CD14-positive monocyte (primary cell): Measurements from ENCODE around the gene C19orf85. TPM values are rescaled to one million over a fixed set of nuclear protein-coding genes. Genes with fewer than 3 reads are reported as not detected.

ENCODE experiments used
- DNase-seq, 3 donors: peaks; one replicate each; pipeline ENCODE4 v3.0.0-alpha.2; 2011 to 2022
- H2AFZ ChIP-seq: 2 replicates; pipeline ENCODE4 v1.6.0; 2012; ENCODE audit warnings: mild to moderate bottlenecking, low read depth, low read length, inconsistent platforms; ENCODE audit not compliant: insufficient read depth, poor library complexity, severe bottlenecking
- H3K27ac ChIP-seq, 2 donors: 1 replicate in 1 of 2; 2 replicates in 1 of 2; pipeline ENCODE4 v1.5.1; 2012 to 2013; ENCODE audit warnings: low read length in 2 of 2, control low read depth in 1 of 2, inconsistent platforms in 1 of 2, low read depth in 1 of 2, mild to moderate bottlenecking in 1 of 2
- H3K27me3 ChIP-seq, 2 donors: one replicate each; pipeline versions ENCODE4 v1.6.0 to v1.6.1; 2011 to 2013; ENCODE audit warnings: low read length in 2 of 2; ENCODE audit not compliant: control insufficient read depth in 2 of 2, insufficient read depth in 2 of 2
- H3K36me3 ChIP-seq, 2 donors: replicated peaks in 1 of 2; 1 replicate in 1 of 2; 2 replicates in 1 of 2; pipeline versions ENCODE4 v1.5.1 to v1.6.1; 2012 to 2013; ENCODE audit warnings: low read length in 2 of 2, control low read depth in 1 of 2, inconsistent platforms in 1 of 2, mild to moderate bottlenecking in 1 of 2; ENCODE audit not compliant: insufficient read depth in 2 of 2, control insufficient read depth in 1 of 2
- H3K4me1 ChIP-seq, 2 donors: 1 replicate in 1 of 2; 2 replicates in 1 of 2; pipeline versions ENCODE4 v1.5.1 to v1.6.1; 2012 to 2013; ENCODE audit warnings: low read length in 2 of 2, control low read depth in 1 of 2, inconsistent platforms in 1 of 2, mild to moderate bottlenecking in 1 of 2, moderate library complexity in 1 of 2; ENCODE audit not compliant: insufficient read depth in 2 of 2, control insufficient read depth in 1 of 2
- H3K4me2 ChIP-seq: replicated peaks from 2 replicates; pipeline ENCODE3; 2012; ENCODE audit warnings: low read length, moderate library complexity, mild to moderate bottlenecking; ENCODE audit not compliant: poor library complexity, severe bottlenecking; ENCODE audit errors: extremely low read depth
- H3K4me3 ChIP-seq, 3 experiments: fragments of 200-600 bp in 1 of 3; sonication (generic) in 1 of 3; replicated peaks in 1 of 3; 1 replicate in 2 of 3; 2 replicates in 1 of 3; pipeline ENCODE4 v1.5.1; 2011 to 2013; ENCODE audit warnings: low read length in 3 of 3, mild to moderate bottlenecking in 3 of 3, control low read depth in 2 of 3, low read depth in 2 of 3, inconsistent platforms in 1 of 3, moderate library complexity in 1 of 3
- H3K79me2 ChIP-seq: 2 replicates; pipeline ENCODE4 v1.6.0; 2012; ENCODE audit warnings: mild to moderate bottlenecking, control low read depth, inconsistent platforms, low read length, moderate library complexity; ENCODE audit not compliant: insufficient read depth
- H3K9ac ChIP-seq: 2 replicates; pipeline ENCODE4 v1.6.0; 2017; ENCODE audit warnings: low read length, mild to moderate bottlenecking; ENCODE audit not compliant: insufficient read depth, poor library complexity, severe bottlenecking
- H3K9me3 ChIP-seq, 2 donors: replicated peaks in 1 of 2; 1 replicate in 1 of 2; 2 replicates in 1 of 2; pipeline versions ENCODE4 v1.5.1 to v1.6.1; 2012 to 2013; ENCODE audit warnings: low read length in 2 of 2, control low read depth in 1 of 2; ENCODE audit not compliant: control insufficient read depth in 1 of 2, insufficient read depth in 1 of 2
- H4K20me1 ChIP-seq: 2 replicates; pipeline ENCODE4 v1.6.0; 2012; ENCODE audit warnings: mild to moderate bottlenecking, low read length, control low read depth, moderate library complexity; ENCODE audit not compliant: insufficient read depth
- H3K27ac Mint-ChIP-seq, 7 donors: one replicate each; pipeline ENCODE4 v1.8.0; 2020; ENCODE audit warnings: mild to moderate bottlenecking in 7 of 7, mixed read lengths in 7 of 7, moderate library complexity in 6 of 7, inconsistent platforms in 2 of 7
- H3K27me3 Mint-ChIP-seq, 3 donors: one replicate each; pipeline ENCODE4 v1.8.0; 2021 to 2022; ENCODE audit warnings: low read depth in 3 of 3, mild to moderate bottlenecking in 3 of 3, mixed read lengths in 3 of 3, moderate library complexity in 3 of 3, inconsistent platforms in 1 of 3
- H3K36me3 Mint-ChIP-seq, 2 donors: one replicate each; pipeline ENCODE4 v1.8.0; 2020; ENCODE audit warnings: mixed read lengths in 2 of 2, inconsistent platforms in 1 of 2, mild to moderate bottlenecking in 1 of 2
- H3K4me1 Mint-ChIP-seq: one replicate; pipeline ENCODE4 v1.8.0; 2020; ENCODE audit warnings: mild to moderate bottlenecking, mixed read lengths
- H3K4me3 Mint-ChIP-seq, 2 donors: one replicate each; pipeline ENCODE4 v1.8.0; 2020; ENCODE audit warnings: mild to moderate bottlenecking in 2 of 2, mixed read lengths in 2 of 2, moderate library complexity in 1 of 2
- H3K9me3 Mint-ChIP-seq, 7 donors: one replicate each; pipeline ENCODE4 v1.8.0; 2020 to 2022; ENCODE audit warnings: mixed read lengths in 7 of 7, mild to moderate bottlenecking in 6 of 7, moderate library complexity in 6 of 7, inconsistent platforms in 2 of 7
- WGBS: methylation state at CpG from one replicate; pipeline ENCODE4 v1.1.5; 2013; ENCODE audit warnings: missing lambda C conversion rate; ENCODE audit not compliant: insufficient coverage; 5-methylcytosine and 5-hydroxymethylcytosine counted together
- intact Hi-C, 2 donors: fragments of 100-400 bp; cut with micrococcal nuclease; formaldehyde crosslinking; loops; one replicate each; pipeline versions ENCODE4 v1.15.0 to v1.15.1; 2023
- polyA plus RNA-seq, 3 donors: library from polyadenylated mRNA; depleted of rRNA in 1 of 3; unstranded in 2 of 3; stranded (reverse) in 1 of 3; fragments of 300-500 nt in 2 of 3; fragments of >200 nt in 1 of 3; fragmentation: Illumina TruSeq in 2 of 3; gene quantifications; 1 replicate in 2 of 3; 2 replicates in 1 of 3; pipeline ENCODE4 v1.2.3, GENCODE V29; 2012 to 2021
- TF ChIP-seq, protein P1 (sequence below): fragments of 200-600 bp; IDR thresholded peaks from one replicate; pipeline ENCODE4 v1.8.0; 2022; ENCODE audit warnings: antibody characterized with exemption, mild to moderate bottlenecking

Gene C19orf85
- polyA plus RNA-seq, 3 donors: not detected

- Mint-ChIP-seq H3K27me3 (peaks cover 2 to 15% (median 6%) of the 10 kb centered on the region in 3 donors), H3K27ac (peak overlapping the region in 3 of 7 donors; percentile 11 to 68 (median 54)), H3K4me3 (no peak overlapping the region), H3K9me3 (peaks cover 0 to 2% (median 0%) of the 10 kb centered on the region in 7 donors), H3K36me3 (no peaks in the 10 kb centered on the region), H3K4me1 (peaks cover 11% of the 10 kb centered on the region)
- intact Hi-C loops: loop anchor here in 1 of 2 donors (5.0 to 10.0 kb wide), 2 partner anchors 123 to 276 kb away; no protein-coding TSS in a partner anchor
- H3K79me2 ChIP-seq: no peaks in the 10 kb centered on the region
- H3K9me3 ChIP-seq: no peaks in the 10 kb centered on the region
- TF ChIP-seq, protein P1, sequence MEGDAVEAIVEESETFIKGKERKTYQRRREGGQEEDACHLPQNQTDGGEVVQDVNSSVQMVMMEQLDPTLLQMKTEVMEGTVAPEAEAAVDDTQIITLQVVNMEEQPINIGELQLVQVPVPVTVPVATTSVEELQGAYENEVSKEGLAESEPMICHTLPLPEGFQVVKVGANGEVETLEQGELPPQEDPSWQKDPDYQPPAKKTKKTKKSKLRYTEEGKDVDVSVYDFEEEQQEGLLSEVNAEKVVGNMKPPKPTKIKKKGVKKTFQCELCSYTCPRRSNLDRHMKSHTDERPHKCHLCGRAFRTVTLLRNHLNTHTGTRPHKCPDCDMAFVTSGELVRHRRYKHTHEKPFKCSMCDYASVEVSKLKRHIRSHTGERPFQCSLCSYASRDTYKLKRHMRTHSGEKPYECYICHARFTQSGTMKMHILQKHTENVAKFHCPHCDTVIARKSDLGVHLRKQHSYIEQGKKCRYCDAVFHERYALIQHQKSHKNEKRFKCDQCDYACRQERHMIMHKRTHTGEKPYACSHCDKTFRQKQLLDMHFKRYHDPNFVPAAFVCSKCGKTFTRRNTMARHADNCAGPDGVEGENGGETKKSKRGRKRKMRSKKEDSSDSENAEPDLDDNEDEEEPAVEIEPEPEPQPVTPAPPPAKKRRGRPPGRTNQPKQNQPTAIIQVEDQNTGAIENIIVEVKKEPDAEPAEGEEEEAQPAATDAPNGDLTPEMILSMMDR: peak; percentile 72
- peaks cover 8 to 11% of the 10 kb centered on the region in 2 donors for H3K4me1 ChIP-seq
- H3K36me3 ChIP-seq: no peaks in the 10 kb centered on the region
- H3K27ac ChIP-seq: no peak overlapping the region
- no peak overlapping the region for H3K9ac ChIP-seq
- H3K27me3 ChIP-seq: no peaks in the 10 kb centered on the region
- DNase-seq: peak in 2 of 3 donors; percentile 43 to 60
- H3K4me2 ChIP-seq: no peak overlapping the region
- H4K20me1 ChIP-seq: no peaks in the 10 kb centered on the region
- no peak overlapping the region for H3K4me3 ChIP-seq
- H2AFZ ChIP-seq: no peak overlapping the region
- 26% methylated on average over 3 of the region's 7 CpGs for WGBS
These were observed 46.4 kb downstream of the C19orf85 start for GRCh38 chr19:55418185-55418584.

Other genes starting within 250 kb of the C19orf85 start
- gene TMEM86B, start 236.0 kb downstream of the C19orf85 start, polyA plus RNA-seq: 10 to 100 TPM in 1 of 3 donors, under 1 TPM in 2; 0.16 to 10.7 (median 0.38) TPM
- 10 to 100 TPM; 16.9 to 91.3 (median 22.0) TPM for gene PPP6R1, start 205.7 kb downstream of the C19orf85 start, polyA plus RNA-seq
- gene HSPBP1, start 184.6 kb downstream of the C19orf85 start, polyA plus RNA-seq: 10 to 100 TPM; 12.3 to 17.0 (median 15.3) TPM
- gene BRSK1, start 180.8 kb downstream of the C19orf85 start, polyA plus RNA-seq: not detected
- gene TMEM150B, start 139.4 kb downstream of the C19orf85 start, polyA plus RNA-seq: 10 to 100 TPM; 10.1 to 65.6 (median 11.2) TPM
- 10 to 100 TPM in 1 of 3 donors, 1 to 10 TPM in 1, under 1 TPM in 1; 0.89 to 26.9 (median 1.5) TPM for gene KMT5C, start 124.9 kb downstream of the C19orf85 start, polyA plus RNA-seq
- under 1 TPM in 1 of 3 donors, not detected in 2; 0.36 TPM for gene COX6B2, start 110.0 kb downstream of the C19orf85 start, polyA plus RNA-seq
- gene GARIN5B, start 101.5 kb downstream of the C19orf85 start, polyA plus RNA-seq: not detected
- not detected for gene IL11, start 94.3 kb downstream of the C19orf85 start, polyA plus RNA-seq
- not detected for gene TMEM190, start 87.9 kb downstream of the C19orf85 start, polyA plus RNA-seq
- gene TMEM238, start 80.5 kb downstream of the C19orf85 start, polyA plus RNA-seq: not detected
- gene RPL28, start 78.8 kb downstream of the C19orf85 start, polyA plus RNA-seq: 1,000 to 10,000 TPM in 1 of 3 donors, 100 to 1,000 TPM in 2; 199 to 3,862 (median 208) TPM
- gene UBE2S, start 57.0 kb downstream of the C19orf85 start, polyA plus RNA-seq: 10 to 100 TPM; 16.1 to 40.9 (median 21.9) TPM
- under 1 TPM in 1 of 3 donors, not detected in 2; 0.01 TPM for gene SHISA7, start 21.5 kb downstream of the C19orf85 start, polyA plus RNA-seq
- gene ISOC2, start 3.1 kb downstream of the C19orf85 start, polyA plus RNA-seq: 10 to 100 TPM; 14.8 to 20.2 (median 14.9) TPM
- 1 to 10 TPM in 1 of 3 donors, under 1 TPM in 1, not detected in 1; 0.50 to 3.1 TPM for gene ZNF628, start 11.9 kb upstream of the C19orf85 start, polyA plus RNA-seq
- 1 to 10 TPM; 1.5 to 2.2 (median 1.9) TPM for gene NAT14, start 20.4 kb upstream of the C19orf85 start, polyA plus RNA-seq
- gene SSC5D, start 23.7 kb upstream of the C19orf85 start, polyA plus RNA-seq: under 1 TPM in 1 of 3 donors, not detected in 2; 0.08 TPM
- not detected for gene SBK2, start 72.4 kb upstream of the C19orf85 start, polyA plus RNA-seq
- not detected for gene SBK3, start 80.8 kb upstream of the C19orf85 start, polyA plus RNA-seq
- 1 to 10 TPM in 1 of 3 donors, under 1 TPM in 1, not detected in 1; 0.05 to 1.8 TPM for gene ZNF579, start 116.1 kb upstream of the C19orf85 start, polyA plus RNA-seq
- gene FIZ1, start 134.8 kb upstream of the C19orf85 start, polyA plus RNA-seq: 1 to 10 TPM; 1.2 to 2.6 (median 1.6) TPM
- gene ZNF524, start 135.5 kb upstream of the C19orf85 start, polyA plus RNA-seq: 10 to 100 TPM; 27.9 to 45.7 (median 41.8) TPM
- 1 to 10 TPM in 1 of 3 donors, under 1 TPM in 2; 0.03 to 6.0 (median 0.07) TPM for gene ZNF865, start 140.9 kb upstream of the C19orf85 start, polyA plus RNA-seq
- gene ZNF784, start 159.8 kb upstream of the C19orf85 start, polyA plus RNA-seq: 1 to 10 TPM; 1.5 to 5.5 (median 2.4) TPM
- 10 to 100 TPM in 2 of 3 donors, 1 to 10 TPM in 1; 9.7 to 46.5 (median 10.7) TPM for gene ZNF580, start 176.3 kb upstream of the C19orf85 start, polyA plus RNA-seq
- gene ZNF581, start 178.9 kb upstream of the C19orf85 start, polyA plus RNA-seq: 10 to 100 TPM; 25.1 to 31.6 (median 29.4) TPM
- 1 to 10 TPM in 2 of 3 donors, under 1 TPM in 1; 0.74 to 2.4 (median 1.2) TPM for gene CCDC106, start 183.5 kb upstream of the C19orf85 start, polyA plus RNA-seq
- 100 to 1,000 TPM in 1 of 3 donors, 1 to 10 TPM in 2; 5.3 to 166 (median 5.4) TPM for gene U2AF2, start 190.3 kb upstream of the C19orf85 start, polyA plus RNA-seq
- gene EPN1, start 210.5 kb upstream of the C19orf85 start, polyA plus RNA-seq: 10 to 100 TPM; 18.7 to 75.2 (median 19.2) TPM